Stimulated activated CD8-positive, alpha-beta memory T cell treated with anti-CD3 and anti-CD28 coated beads, Interleukin-4, amount 100 ng/mL, for 4 hours (primary cell): ENCODE data around the gene EDIL3.

Source experiments
- DNase-seq, 2 donors: peaks; one replicate each; pipeline ENCODE4 v3.0.0-alpha.2; 2020; ENCODE audit warnings: low read depth in 2 of 2, low spot score in 1 of 2

Gene EDIL3

DNA sequence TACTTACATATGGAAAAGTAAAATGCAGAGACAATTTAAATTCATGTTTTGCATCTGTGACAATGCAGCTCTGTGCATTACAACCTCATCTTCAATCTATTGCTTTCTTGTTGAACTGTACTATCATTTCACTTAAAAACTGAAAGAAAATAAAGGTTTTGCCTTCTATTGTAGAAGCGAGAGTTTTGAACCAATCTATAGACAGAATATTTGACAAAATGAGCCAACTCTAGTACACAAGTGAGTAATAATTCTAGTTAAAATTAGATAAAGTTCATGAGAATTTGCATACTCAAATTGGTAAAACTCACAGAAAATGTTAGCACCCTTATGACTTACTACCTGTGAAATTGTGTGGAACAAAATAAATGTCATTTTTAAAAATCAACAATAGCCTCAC is 123.7 kb downstream of the EDIL3 start:
- no peak for DNase-seq

DNA sequence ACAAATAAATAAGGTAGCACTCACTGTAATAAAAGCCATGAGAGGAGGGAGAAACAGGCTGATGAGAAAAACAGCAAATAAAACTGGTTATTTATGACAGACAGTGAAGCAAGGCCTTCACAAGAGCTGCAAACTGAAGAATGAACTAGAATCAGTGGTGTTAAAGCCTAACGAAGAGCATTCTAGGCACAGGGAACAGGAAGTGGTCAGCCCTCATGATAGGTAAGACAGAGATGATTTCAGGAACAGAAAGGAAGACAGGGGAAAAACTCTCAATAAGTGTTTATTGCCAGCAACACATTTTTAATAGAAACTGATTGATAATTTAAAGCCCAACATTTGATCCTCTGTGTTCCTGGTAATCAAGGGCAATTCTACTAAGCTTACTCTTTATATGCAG is 124.5 kb downstream of the EDIL3 start:
- DNase-seq: no peak

DNA sequence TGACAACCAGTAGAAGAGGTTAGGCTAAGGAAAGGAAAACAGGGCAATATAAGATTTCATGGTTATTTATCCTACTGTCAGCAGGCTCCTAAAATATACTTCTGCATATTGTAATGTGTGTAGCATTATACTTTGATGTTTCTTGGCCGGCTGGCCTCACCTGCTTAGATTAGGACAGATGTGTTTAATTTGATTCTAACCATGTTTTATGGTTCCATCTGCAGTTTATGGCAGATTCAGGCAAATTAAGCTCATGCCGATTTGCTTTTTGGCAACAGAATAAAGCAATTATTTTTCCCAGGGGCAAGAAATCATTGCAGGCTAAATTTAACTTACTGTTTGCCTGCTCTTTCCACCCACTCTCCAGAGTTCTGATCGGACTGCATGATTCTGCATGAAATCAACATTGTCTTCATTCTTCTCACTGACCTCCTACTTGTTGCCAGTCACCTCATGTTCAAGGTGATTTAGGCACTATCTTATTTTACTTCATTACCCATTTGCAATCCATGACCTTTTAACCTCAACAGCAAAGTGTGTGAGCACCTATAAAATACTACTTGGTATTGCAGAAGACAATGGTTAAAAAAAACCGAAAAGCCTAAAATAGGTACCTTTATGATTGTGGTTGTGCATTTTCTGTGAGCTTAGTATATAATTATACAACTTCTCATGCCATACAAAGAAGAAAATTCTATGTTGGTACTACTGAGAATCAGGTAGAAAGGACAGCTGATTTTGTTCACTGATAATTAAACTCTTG is 125.2 kb downstream of the EDIL3 start:
- DNase-seq: no peak

DNA sequence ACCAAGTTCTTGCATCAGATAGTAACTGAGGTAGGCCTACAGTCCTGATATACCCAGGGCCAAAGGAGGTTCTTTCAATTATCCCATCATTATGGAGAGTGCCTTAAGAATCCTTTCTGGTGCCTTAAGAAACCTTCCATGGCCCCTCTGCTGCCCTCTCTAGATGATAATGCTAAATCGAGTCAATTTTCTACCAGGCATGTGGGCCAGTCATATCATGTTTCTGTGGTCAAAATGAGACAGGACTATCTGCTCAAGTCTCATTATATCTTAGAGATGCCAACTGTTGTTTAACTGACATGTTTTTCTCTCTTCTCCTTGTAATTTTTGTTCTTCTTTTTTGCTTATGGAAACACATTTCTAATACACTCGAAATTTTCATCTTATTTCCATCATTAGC is 127.6 kb downstream of the EDIL3 start:
- no peak for DNase-seq

DNA sequence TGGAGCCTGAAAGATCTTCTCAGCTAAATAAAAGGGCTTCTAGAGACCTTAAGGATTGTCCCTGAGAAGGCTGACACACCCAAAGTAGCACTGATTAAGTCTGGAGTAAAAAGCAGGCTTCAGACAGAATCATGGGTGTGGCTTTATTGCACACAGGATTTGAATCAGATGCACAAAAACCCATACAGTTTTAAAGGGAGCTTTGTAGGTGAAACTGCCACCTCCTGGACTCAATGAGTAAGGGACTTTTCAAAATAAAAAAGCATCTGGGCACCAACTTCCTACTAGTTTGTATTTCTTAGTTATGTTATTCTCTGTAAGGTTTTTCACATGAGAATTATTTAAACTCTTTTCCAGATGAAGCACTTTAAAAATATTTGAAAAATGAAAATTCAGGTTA is 129.4 kb downstream of the EDIL3 start:
- DNase-seq: no peak

DNA sequence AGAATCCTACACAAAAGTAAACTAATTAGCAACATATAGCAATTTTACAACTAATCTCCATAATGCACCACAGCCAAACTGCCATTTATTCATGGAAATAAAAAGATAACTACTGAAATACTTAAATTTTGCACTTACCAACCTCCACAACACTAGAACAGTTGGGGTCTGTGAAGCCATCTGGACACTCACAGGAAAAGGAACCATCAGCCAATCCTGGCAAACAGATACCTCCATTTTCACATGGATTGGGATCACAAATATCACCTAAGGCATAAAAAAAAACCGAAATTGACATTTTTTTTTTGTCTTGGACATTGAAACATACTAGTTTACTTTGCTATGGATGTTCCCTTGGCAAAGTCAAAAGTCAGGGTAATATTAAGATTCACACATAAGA is 130.7 kb downstream of the EDIL3 start:
- no peak for DNase-seq

DNA sequence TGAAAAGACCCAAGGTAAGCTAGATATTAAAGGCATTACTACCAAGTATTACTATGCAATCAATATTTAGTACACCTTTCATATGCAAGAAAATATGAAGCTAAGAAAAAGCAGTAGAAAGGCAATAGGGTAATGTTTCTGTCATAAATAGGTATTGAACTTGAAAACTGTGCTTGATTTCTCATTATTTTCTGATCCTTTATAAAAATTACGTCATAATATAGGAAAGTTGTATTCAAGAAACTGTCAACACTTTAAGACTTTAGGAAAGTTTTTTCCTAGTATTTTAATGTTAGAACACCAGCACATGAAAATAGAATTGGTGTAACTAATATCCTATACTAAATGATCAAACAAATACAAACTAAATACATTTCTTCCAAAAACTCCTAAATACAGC is 133.2 kb downstream of the EDIL3 start:
- no peak for DNase-seq

DNA sequence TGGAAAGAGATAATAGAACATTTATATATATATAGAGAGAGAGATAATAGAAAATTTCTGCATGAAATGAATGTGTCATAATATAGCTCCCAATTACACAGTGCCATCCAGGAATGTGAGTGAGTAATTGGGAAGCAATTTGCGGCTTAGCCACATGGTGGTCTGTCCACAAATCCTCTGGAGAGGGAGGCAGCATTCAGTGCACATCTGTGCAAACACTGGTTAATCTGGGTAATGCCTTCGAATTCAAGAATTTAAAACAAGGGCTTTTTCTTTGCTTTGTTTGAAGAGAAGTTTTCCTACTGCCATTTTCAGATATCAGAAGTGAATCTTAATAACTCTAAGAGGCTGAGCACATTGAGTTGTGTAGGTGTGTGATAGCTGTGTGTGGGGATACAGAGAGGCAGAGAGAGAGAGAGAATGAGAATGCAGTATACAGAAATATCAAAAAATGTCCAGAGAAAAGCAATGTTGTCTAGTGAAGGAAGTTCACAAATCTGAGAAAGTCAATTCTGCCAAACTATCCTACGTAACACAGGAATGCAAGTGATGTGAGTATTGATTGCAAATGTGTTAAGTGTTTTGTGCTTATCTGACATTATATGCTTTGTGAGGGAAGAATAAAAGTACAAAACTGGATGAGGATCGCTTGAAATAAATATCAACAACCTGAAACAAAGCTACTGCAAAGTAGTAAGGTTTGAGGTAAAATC is 134.6 kb downstream of the EDIL3 start:
- DNase-seq: no peak

DNA sequence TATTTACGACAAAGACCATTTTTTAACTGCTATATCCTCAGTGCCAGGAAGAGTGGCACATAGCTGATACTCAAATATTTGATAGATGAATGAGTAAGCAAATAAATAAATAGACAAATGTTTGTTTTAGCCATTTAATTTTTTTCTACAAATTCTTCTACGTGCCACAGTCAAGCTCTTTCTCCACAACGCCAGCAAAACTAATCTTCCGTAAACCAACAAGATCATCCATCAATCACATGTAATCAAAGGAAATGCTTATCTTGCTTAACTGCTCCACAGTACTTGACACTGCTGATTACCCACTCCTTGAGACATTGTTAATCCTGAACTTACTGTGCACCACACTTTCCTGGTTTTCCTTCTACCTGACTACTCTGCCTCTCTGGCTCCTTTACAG is 136.7 kb downstream of the EDIL3 start:
- no peak for DNase-seq

DNA sequence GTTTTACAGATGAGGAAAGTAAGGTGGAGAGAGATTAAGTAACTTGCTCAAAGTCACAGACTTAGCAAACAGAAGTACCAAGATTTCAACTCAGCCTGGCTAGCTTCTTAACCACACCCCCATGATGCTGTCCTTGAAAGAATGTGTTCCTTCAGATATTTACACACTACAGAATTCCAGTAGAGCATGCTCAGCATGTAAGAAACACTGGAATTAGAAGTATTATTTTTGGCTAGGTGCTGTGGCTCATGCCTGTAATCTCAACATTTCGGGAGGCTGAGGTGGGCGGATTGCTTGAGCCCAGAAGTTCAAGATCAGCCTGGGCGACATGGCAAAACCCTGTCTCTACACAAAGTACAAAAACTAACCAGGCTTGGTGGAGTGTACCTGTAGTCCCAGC is 142.4 kb downstream of the EDIL3 start:
- DNase-seq: no peak

DNA sequence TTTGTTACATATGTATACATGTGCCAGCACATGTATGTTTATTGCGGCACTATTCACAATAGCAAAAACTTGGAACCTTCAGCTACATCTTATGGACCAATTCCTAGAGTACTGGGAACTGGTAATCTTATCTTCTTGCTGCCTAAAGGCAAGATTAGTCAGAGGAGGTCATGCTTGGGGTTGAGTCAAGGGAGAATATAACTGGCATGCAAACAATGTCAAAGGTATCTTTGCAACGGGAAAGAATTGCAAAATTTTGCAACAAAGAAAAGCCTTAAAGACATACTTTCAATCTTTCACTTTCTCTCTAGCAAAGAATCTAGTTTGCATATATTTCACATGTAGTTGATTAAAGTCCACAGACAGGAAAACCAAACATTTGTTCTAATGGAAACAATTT is 145.2 kb downstream of the EDIL3 start:
- DNase-seq: no peak

DNA sequence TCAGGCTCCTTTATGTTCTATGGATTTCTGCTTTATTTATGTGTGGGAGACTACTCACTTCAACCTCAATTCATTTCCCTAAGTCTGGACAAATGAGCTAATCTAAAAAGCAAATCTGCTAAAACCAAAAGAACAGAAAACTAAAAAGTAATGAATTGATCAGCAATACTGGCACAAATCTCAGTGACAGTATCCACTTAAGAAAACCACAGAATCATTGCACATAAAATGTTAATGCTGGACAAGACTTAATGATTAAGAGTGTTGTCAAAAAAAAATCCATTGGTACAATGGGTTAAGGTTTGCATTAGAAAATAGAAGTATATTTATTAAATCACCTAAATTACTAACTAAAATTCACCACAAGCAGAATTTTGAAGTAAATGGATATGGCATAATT is 147.6 kb downstream of the EDIL3 start:
- no peak for DNase-seq

DNA sequence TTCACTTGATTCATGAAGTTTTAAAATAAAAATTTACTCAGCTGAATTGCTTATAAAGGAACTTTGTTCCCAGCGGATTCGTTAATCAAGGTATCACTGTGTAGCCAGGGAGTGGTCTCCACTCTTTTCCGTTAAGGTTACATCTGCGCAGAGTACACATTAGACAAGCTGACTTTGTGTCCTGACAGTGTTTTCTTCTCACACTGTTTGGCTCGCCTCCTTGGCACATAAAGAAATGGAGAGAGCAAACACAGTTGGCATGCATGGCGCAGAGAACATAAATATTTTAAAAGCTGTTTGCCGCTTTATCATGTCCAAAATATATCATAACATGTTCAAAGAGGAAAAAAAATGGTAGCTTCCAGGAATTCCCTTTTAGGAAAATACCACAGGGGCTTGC is 153.2 kb downstream of the EDIL3 start:
- no peak for DNase-seq

DNA sequence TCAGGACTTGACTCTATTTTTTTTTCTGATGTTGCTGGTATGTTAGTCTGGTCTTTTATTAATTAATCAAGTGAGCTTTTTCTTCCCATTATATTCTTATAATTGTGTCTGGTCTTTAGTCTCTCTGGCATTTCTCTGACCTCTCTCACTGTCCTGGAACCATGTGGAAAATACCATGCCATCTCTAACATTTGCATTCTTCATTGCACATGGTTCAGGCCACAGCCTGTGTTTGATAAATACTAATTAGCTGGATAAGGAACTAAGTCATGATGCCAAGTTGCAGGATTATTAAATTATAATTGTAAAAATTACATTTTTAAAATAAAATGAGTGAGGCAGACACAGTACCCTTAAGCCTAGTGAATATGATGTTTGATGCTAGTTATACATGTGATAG is 155.6 kb downstream of the EDIL3 start:
- no peak for DNase-seq

DNA sequence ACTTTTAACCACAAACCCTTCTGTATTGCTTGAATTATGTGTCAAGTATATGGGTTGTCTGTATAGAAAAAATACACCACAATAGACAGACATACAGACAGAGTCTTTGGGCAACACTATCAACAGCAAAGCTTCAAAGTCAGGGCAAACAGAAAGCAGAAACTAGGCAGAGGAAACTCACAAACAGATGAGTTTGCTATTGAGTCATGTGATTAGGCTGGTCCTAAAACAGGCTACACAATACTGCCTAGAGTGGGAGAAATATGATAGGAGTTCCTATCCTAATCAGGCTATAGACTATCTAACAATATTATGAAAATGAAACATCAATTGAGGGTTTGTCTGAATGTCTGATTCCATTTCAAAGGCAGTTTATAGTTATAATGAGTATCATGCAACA is 156.4 kb downstream of the EDIL3 start:
- no peak for DNase-seq

DNA sequence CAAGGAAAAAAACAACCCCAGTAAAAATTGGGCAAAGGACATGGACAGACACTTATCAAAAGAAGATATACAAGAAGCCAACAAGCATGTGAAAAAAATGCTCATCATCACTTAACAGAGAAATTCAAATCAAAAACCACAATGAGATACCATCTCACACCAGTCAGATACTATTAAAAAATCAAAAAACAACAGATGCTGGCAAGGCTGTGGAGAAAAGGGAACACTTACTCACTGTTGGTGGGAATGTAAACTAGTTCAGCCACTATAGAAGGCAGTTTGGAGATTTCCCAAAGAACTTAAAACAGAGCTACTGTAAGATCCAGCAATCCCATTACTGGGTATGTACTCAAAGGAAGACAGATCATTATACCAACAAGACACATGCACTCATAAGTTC is 157.4 kb downstream of the EDIL3 start:
- DNase-seq: no peak

DNA sequence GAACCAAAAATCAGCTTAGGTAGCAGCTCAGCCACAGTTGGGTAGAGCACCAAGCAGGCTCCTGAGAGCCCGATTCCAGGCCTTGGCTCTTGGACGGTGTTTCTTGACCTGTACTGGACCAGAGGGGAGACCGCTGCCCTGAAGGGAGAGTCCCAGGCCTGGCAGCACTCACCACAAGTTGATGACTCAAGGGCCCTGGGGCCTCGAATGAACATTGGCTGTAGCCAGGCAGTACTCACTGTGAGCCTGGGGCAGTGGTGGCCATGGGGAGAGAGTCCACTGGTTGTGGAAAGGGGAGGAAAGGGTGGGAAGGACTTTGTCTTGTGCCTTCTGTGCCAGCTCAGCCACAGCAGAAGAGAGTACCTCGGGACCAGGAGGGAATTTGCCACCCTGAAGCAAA is 166.1 kb downstream of the EDIL3 start:
- DNase-seq: no peak

DNA sequence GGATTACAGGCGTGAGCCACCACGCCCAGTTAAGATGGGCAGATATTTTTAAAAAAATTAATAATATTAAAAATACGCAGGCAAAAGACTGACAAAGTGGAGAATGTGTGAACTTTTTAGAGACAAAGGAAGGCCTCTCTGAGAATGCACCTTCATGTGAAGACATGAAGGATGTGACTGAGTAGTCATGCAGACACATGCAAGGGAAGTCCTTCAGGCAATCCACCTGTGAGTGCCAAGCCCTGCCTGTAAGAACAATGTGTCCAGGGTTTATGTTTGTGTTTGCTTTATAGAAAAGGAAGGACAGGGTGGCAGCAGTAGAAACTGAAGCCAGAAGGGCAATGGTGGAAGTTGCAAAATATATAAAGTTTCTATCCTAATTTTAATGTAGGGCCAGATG is 169.2 kb downstream of the EDIL3 start:
- DNase-seq: no peak

DNA sequence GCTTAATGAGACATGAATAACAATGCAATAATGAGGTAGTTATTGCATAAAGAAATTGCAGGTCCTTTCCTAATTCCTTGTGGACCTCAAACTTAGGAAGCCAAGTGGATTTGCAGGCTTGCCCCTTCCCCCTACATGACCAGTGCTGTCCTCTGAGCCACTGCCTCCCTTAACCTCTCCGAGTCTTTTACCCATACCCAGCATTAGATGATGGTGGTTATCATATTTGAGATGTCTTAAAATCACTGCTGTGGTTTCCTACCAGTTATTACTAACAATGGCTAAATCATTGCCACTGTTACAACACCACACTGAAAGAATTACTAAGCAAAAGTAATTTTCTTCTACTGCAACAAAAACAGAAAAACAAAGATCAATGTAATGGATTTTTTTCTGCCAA is 170.8 kb downstream of the EDIL3 start:
- DNase-seq: no peak

DNA sequence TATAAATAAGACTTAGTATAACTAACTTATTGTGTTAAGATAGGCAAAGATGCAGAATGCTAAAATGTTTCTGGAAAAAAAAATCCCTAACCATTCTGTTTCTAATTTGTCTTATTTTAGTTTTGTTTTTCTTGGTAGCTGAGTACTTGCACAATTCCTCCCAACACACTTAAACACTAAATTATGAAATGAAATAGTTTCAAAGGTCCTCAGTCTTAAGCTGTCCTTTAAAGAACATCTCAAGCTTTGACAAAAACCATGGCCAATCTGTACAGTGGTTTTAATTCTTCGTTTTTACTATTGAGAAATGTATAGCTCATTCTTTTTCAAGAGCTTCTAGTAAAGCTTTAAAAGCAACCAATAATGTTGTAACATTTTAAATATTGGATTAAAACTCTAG is 171.5 kb downstream of the EDIL3 start:
- DNase-seq: no peak

DNA sequence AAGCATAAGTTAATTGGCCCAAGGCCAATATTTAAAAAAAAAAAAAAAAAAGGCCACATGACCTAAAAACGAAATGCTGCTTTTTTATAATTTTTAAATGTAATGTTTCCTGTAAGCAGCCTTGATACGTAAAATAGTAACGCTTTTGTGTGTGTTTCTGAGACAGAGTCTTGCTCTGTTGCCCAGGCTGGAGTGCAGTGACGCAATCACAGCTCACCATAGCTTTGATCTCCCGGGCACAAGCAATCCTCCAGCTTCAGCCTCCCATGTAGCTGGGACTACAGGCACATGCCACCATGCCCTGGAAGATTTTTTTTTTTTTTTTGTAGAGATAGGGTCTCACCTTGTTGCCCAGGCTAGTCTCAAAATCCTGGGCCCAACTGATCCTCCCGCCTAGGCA is 179.9 kb downstream of the EDIL3 start:
- no peak for DNase-seq

DNA sequence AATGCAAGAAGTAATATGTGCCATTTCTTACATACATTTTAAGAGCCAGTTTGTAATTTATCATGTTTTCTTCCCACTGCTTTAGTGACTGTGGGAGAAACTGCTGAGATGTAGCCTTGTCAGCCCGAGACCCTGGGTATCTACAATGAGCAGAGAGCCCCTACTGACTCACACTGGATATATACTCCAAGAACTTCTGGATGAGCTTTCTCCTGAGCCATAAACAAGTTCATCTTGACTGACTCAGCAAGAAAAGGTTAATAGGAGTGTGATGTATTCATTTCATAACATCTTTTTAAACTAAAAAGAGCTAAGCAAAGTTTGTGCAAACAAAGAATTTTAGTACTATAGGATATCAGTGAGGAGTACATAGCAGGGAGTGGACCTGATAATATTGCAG is 182.5 kb downstream of the EDIL3 start:
- DNase-seq: no peak

DNA sequence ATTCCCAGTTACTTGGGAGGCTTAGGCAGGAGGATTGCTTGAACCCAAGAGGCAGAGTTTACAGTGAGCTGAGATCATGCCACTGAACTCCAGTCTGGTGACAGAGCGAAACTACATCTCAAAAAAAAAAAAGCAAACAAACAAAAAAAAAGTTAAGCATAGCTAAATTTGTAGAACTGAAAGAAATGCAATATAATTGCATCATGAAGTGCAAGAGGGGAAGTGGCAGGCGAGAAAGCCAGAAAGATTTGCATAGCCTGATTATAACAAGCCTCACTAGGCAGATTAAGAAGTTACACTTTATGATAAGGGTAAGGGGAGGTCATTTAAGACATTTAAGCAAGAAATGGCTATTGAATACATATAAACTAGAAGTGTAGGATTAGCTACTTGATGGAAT is 187.1 kb downstream of the EDIL3 start:
- DNase-seq: no peak
